GM19438 (cell line): Measurements from ENCODE around the gene PER2.
"Not testable (repeated sequence)": the region's sequence is repeated elsewhere in the genome, so short reads cannot be mapped to it uniquely, and the experiment has no call there.

Experiments
- ATAC-seq: cut with Tn5 transposase; IDR thresholded peaks from one replicate; pipeline ENCODE4 v1.9.1; 2021; ENCODE audit warnings: low read depth; ENCODE audit not compliant: unreplicated experiment

The PER2 gene

GRCh38 chr2:238313991-238314350 is 25.6 kb upstream of the PER2 start:
- ATAC-seq: no peak

GRCh38 chr2:238313289-238313990 is 25.0 kb upstream of the PER2 start:
- no peak for ATAC-seq

GRCh38 chr2:238310721-238311120 is 22.3 kb upstream of the PER2 start:
- not testable (repeated sequence) for ATAC-seq

GRCh38 chr2:238308177-238308576 is 19.8 kb upstream of the PER2 start:
- ATAC-seq: no peak

DNA sequence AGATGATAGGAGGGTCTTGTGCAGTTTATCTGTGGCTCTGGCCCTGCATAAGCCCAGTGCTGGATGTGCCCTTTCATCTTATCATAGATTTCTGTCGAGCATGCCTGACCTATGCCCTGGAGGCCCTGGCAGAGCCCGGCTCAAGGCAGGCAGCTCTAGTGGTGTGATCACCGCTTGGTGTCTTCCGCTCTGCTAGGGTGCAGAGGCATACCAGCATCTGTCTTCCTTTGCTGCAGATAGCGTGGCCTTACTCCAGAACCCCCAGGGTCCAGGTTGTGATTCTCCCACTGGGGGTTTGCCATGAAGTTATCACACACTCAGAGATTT is 18.2 kb upstream of the PER2 start:
- ATAC-seq: no peak

DNA sequence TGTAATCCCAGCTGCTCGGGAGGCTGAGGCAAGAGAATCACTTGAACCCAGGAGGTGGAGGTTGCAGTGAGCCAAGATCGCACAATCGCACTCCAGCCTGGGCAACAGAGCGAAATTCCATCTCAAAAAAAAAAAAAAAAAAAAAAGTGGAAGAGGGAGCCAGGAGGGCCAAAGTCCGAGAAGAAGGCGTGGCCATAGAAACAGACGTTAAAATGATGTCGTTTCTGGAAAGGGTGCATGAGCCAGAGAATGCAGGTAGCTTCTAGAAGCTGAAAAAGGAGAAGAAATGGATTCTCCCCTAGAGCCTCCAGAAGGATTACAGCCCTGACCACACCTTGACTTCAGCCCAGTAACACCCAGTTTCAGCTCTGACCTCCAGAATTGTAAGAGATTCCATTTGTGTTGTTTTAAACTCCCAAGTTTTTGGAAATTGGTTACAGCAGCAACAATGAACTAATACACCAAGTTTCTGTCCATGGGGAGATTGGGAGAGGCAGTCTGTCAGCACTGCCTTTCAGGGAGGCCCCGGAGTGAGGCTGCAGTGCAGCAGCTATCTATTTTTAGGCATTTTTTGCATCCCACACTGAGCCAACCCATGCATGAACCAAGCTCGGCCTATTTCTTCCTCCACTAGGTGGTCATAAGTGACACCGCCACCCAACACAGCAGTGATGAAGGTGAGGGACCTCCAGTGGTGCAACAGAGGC is 17.7 kb upstream of the PER2 start:
- ATAC-seq: no peak

GRCh38 chr2:238305092-238305862 is 16.9 kb upstream of the PER2 start:
- ATAC-seq: no peak

DNA sequence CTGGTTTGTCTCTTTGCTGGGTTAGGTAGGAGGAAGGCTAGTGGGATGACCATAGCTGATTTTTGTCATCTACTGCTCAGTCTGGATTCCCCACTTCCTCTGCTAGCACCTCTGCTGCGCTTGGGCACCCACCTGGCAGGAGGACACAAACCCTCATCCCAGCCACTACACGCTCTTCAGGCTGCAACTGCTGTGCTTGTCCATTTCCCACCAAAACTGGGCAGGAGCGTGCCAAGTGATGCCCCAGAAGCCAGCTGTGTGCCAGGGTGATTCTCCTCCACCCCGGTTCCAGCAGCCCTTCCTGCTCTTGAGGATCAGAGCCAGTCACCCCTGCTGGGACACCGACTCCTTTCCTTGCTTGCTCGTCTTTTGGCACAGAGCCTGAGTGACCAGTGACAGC is 15.7 kb upstream of the PER2 start:
- no peak for ATAC-seq

- no peak for ATAC-seq
These were observed 14.3 kb upstream of the PER2 start for GRCh38 chr2:238302751-238303150.

- ATAC-seq: no peak
These were observed 13.7 kb upstream of the PER2 start for GRCh38 chr2:238302087-238302486.

- no peak for ATAC-seq
These were observed 11.4 kb upstream of the PER2 start for GRCh38 chr2:238299803-238300202.

GRCh38 chr2:238296638-238297457 is 8.4 kb upstream of the PER2 start:
- no peak for ATAC-seq

GRCh38 chr2:238295144-238296112 is 7.0 kb upstream of the PER2 start:
- no peak for ATAC-seq

GRCh38 chr2:238294393-238295143 is 6.2 kb upstream of the PER2 start:
- no peak for ATAC-seq

- no peak for ATAC-seq
These were observed 5.6 kb upstream of the PER2 start for GRCh38 chr2:238294046-238294392.

DNA sequence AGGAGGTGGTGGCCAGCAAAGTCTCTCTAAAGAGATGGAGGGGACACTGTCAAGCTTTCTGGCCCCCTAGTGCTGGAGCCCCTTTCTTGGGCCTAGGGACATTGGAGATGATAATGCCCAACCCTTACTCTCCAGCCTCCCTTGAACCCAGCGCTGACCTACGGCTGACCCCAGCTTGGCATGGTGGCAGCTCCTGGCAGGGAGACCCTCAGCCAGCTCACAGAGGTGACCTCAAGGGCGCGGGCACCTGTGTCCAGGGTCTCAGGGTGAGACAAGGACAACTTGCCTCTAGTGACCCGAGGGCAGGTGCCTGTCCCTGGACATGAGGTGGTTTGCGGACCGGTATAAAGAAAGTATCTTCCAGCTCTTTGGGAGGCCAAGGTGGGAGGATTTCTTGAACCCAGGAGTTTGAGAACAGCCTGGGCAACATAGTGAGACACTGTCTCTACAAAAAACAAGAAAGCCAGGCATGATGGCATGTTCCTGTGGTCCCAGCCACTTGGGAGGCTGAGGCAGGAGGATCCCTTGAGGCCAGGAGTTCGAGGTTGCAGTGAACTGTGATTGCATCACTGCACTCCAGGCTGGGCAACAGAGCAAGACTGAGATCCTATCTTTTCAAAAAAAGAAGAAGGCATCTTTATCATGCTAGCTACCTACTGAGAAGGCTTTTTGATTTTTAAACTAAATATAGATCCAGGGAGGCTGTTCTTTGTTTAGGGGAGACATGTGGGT is 3.3 kb upstream of the PER2 start:
- ATAC-seq: no peak

- no peak for ATAC-seq
These were observed 2.5 kb upstream of the PER2 start for GRCh38 chr2:238290715-238291549.

- ATAC-seq: no peak
These were observed 1.7 kb upstream of the PER2 start for GRCh38 chr2:238290091-238290509.
